ENCODE measurements around the gene KANSL2. TPM values are rescaled to one million over a fixed set of nuclear protein-coding genes. Genes with fewer than 3 reads are reported as not detected.
A peak's percentile ranks its signal among the peaks of the same experiment; 100 is the strongest.
"Not testable (repeated sequence)": the region's sequence is repeated elsewhere in the genome, so short reads cannot be mapped to it uniquely, and the experiment has no call there.

Gene KANSL2
- total RNA-seq, 1 experiment from 2014 or later = 56.6 TPM

GRCh38 chr12:48682927-48683326 lies 889 bp upstream of the KANSL2 start:
- Histone ChIP-seq H3K9ac (ENCODE audit: extremely low read depth, insufficient read length, low read length) (no peak overlapping the region), H4K8ac (replicated peaks; ENCODE audit: insufficient read length, low read depth, low read length) (no peak overlapping the region), H3K79me1 (ENCODE audit: insufficient read depth, low read depth, low read length, poor library complexity, severe bottlenecking) (peaks cover 15% of the 10 kb centered on the region), H2BK20ac (ENCODE audit: low read depth, low read length, poor library complexity, severe bottlenecking) (no peak overlapping the region), H3T11ph (ENCODE audit: low read length) (no peak overlapping the region), H2AFZ (ENCODE audit: low read length) (no peak overlapping the region), H3K4me1 (ENCODE audit: insufficient read depth, low read length) (peaks cover 6% of the 10 kb centered on the region), H3K4me2 (ENCODE audit: insufficient read depth, insufficient read length, low read length) (no peak overlapping the region), H3K79me2 (ENCODE audit: insufficient read depth, low read length) (peaks cover 30% of the 10 kb centered on the region), H3K23ac (ENCODE audit: insufficient read length, low read depth, low read length) (no peak overlapping the region), H2BK12ac (ENCODE audit: insufficient read length, low read depth, low read length) (no peak overlapping the region), H4K91ac (ENCODE audit: insufficient read length, low read depth, low read length) (no peak overlapping the region), H2BK5ac (ENCODE audit: insufficient read length, low read length) (no peak overlapping the region), H3K4ac (ENCODE audit: low read depth, low read length) (no peak overlapping the region), H3K23me2 (ENCODE audit: insufficient read length, low read depth, low read length, poor library complexity, severe bottlenecking) (peaks cover 3% of the 10 kb centered on the region), H3K9me3 (ENCODE audit: control insufficient read depth, low read depth, low read length) (no peaks in the 10 kb centered on the region), H4K20me1 (ENCODE audit: control insufficient read depth, insufficient read depth, insufficient read length) (peaks cover 2% of the 10 kb centered on the region), H3K14ac (ENCODE audit: insufficient read depth, low read length) (no peak overlapping the region), H2AK5ac (ENCODE audit: insufficient read length, low read length) (no peak overlapping the region), H3K56ac (ENCODE audit: insufficient read length, low read depth, low read length) (no peak overlapping the region), H3K27ac (ENCODE audit: insufficient read length, low read depth, low read length) (no peak overlapping the region), H3K18ac (ENCODE audit: insufficient read length, low read depth, low read length) (no peak overlapping the region), H2BK15ac (ENCODE audit: low read depth, low read length) (no peak overlapping the region), H4K5ac (ENCODE audit: insufficient read length, low read depth, low read length) (no peak overlapping the region), H3K27me3 (ENCODE audit: insufficient read depth, low read length) (no peaks in the 10 kb centered on the region), H2BK120ac (ENCODE audit: low read depth, low read length, poor library complexity, severe bottlenecking) (no peak overlapping the region)
- WGBS (ENCODE audit: extremely low coverage, insufficient read length, low lambda C conversion rate) = no CpG with 5 or more reads among the region's 2 CpGs
- Mint-ChIP-seq H3K4me1 (peaks cover 19 to 27% of the 10 kb centered on the region in 2 experiments), H3K27me3 (ENCODE audit: low read depth) (peaks cover 1% of the 10 kb centered on the region; the same call in 1 of the 2 replicates), H3K27ac (no peak overlapping the region), H3K4me3 (peak overlapping the region; percentile 97 to 99), H3K9me3 (no peaks in the 10 kb centered on the region), H3K36me3 (ENCODE audit: insufficient read depth in 1 of 3, low read depth in 3 of 3) (peaks cover 26 to 42% (median 34%) of the 10 kb centered on the region in 3 experiments; a peak in 6 of 7 replicates)
- TF ChIP-seq CTCF (conservative IDR thresholded peaks at IDR 0.05) = no peak
- no peak for DNase-seq

GRCh38 chr12:48682533-48682905 lies 481 bp upstream of the KANSL2 start:
- H3T11ph ChIP-seq (ENCODE audit: low read length); H4K20me1 ChIP-seq (ENCODE audit: control insufficient read depth, insufficient read depth, insufficient read length); H3K27me3 ChIP-seq (ENCODE audit: insufficient read depth, low read length); H4K8ac ChIP-seq (replicated peaks; ENCODE audit: insufficient read length, low read depth, low read length); H3K23ac ChIP-seq (ENCODE audit: insufficient read length, low read depth, low read length); DNase-seq; H3K4ac ChIP-seq (ENCODE audit: low read depth, low read length); H2BK12ac ChIP-seq (ENCODE audit: insufficient read length, low read depth, low read length); H3K14ac ChIP-seq (ENCODE audit: insufficient read depth, low read length); H3K4me1 ChIP-seq (ENCODE audit: insufficient read depth, low read length); H4K5ac ChIP-seq (ENCODE audit: insufficient read length, low read depth, low read length); H3K23me2 ChIP-seq (ENCODE audit: insufficient read length, low read depth, low read length, poor library complexity, severe bottlenecking); H2BK120ac ChIP-seq (ENCODE audit: low read depth, low read length, poor library complexity, severe bottlenecking); H2AFZ ChIP-seq (ENCODE audit: low read length); H2AK5ac ChIP-seq (ENCODE audit: insufficient read length, low read length); H3K9me3 Mint-ChIP-seq; H3K27ac ChIP-seq (ENCODE audit: insufficient read length, low read depth, low read length); H3K9me3 ChIP-seq (ENCODE audit: control insufficient read depth, low read depth, low read length); H2BK5ac ChIP-seq (ENCODE audit: insufficient read length, low read length); H4K91ac ChIP-seq (ENCODE audit: insufficient read length, low read depth, low read length); H2BK20ac ChIP-seq (ENCODE audit: low read depth, low read length, poor library complexity, severe bottlenecking); H3K27me3 Mint-ChIP-seq (ENCODE audit: low read depth); H2BK15ac ChIP-seq (ENCODE audit: low read depth, low read length); H3K18ac ChIP-seq (ENCODE audit: insufficient read length, low read depth, low read length); H3K56ac ChIP-seq (ENCODE audit: insufficient read length, low read depth, low read length): not testable (repeated sequence)
- WGBS (ENCODE audit: extremely low coverage, insufficient read length, low lambda C conversion rate) = no CpG with 5 or more reads among the region's 19 CpGs
- Histone ChIP-seq H3K4me2 (ENCODE audit: insufficient read depth, insufficient read length, low read length) (peak overlapping the region; percentile 99), H3K79me2 (ENCODE audit: insufficient read depth, low read length) (peaks cover 32% of the 10 kb centered on the region), H3K9ac (ENCODE audit: extremely low read depth, insufficient read length, low read length) (peak overlapping the region; percentile 11), H3K79me1 (ENCODE audit: insufficient read depth, low read depth, low read length, poor library complexity, severe bottlenecking) (peaks cover 15% of the 10 kb centered on the region)
- peak overlapping the region in 2 of 3 experiments; percentile 51 to 53; a peak in 3 of 7 replicates for H3K27ac Mint-ChIP-seq
- H3K4me3 Mint-ChIP-seq = peak overlapping the region; percentile 97 to 99
- peaks cover 28 to 42% (median 38%) of the 10 kb centered on the region in 3 experiments; a peak in 6 of 7 replicates for H3K36me3 Mint-ChIP-seq (ENCODE audit: insufficient read depth in 1 of 3, low read depth in 3 of 3)
- H3K4me1 Mint-ChIP-seq = peaks cover 22 to 28% of the 10 kb centered on the region in 2 experiments

Data from H9 (cell line).